NK-92 treated with Interleukin-12 subunit alpha and Interleukin-12 subunit beta, amount 100 ng/mL, for 24 hours (cell line): Measurements from ENCODE around the gene PKD1.

ENCODE experiments used
- DNase-seq: peaks from one replicate; lab custom pipeline; 2025; lab: John Stamatoyannopoulos, UW

Gene PKD1

GRCh38 chr16:2135770-2136490 lies at the start of gene PKD1:
Gene PKD1, minus strand, starts transcription at chr16:2135898. Its CDS starts 209 bp downstream, at chr16:2135689.
- peak; percentile 92 for DNase-seq

GRCh38 chr16:2184962-2185361 lies 49.3 kb upstream of the PKD1 start:
- DNase-seq = no peak

- no peak for DNase-seq
Measured at GRCh38 chr16:2184346-2184745, 48.6 kb upstream of the PKD1 start.

GRCh38 chr16:2183671-2184070 lies 48.0 kb upstream of the PKD1 start:
- DNase-seq = no peak

- no peak for DNase-seq
Measured at GRCh38 chr16:2181952-2182351, 46.3 kb upstream of the PKD1 start.

GRCh38 chr16:2180962-2181923 lies 45.5 kb upstream of the PKD1 start:
- DNase-seq = no peak

GRCh38 chr16:2180461-2180860 lies 44.8 kb upstream of the PKD1 start:
- DNase-seq = no peak

GRCh38 chr16:2179576-2179975 lies 43.9 kb upstream of the PKD1 start:
- no peak for DNase-seq

- DNase-seq = no peak
Measured at GRCh38 chr16:2179107-2179501, 43.4 kb upstream of the PKD1 start.

GRCh38 chr16:2178321-2179106 lies 42.8 kb upstream of the PKD1 start:
- DNase-seq = no peak

- no peak for DNase-seq
Measured at GRCh38 chr16:2177561-2177960, 41.9 kb upstream of the PKD1 start.

- no peak for DNase-seq
Measured at GRCh38 chr16:2177101-2177500, 41.4 kb upstream of the PKD1 start.

GRCh38 chr16:2176047-2176446 lies 40.3 kb upstream of the PKD1 start:
- DNase-seq = no peak

- DNase-seq = no peak
Measured at GRCh38 chr16:2175454-2175853, 39.8 kb upstream of the PKD1 start.

GRCh38 chr16:2174396-2175131 lies 38.9 kb upstream of the PKD1 start:
- DNase-seq = no peak

- DNase-seq = no peak
Measured at GRCh38 chr16:2173916-2174315, 38.2 kb upstream of the PKD1 start.

GRCh38 chr16:2173366-2173765 lies 37.7 kb upstream of the PKD1 start:
- DNase-seq = no peak

- DNase-seq = no peak
Measured at GRCh38 chr16:2172688-2173335, 37.1 kb upstream of the PKD1 start.

- DNase-seq = no peak
Measured at GRCh38 chr16:2171601-2172178, 36.0 kb upstream of the PKD1 start.

GRCh38 chr16:2170587-2171435 lies 35.1 kb upstream of the PKD1 start:
- no peak for DNase-seq
